Common myeloid progenitor, CD34-positive (primary cell): ENCODE measurements around the gene INO80.
"Not testable (repeated sequence)": the region's sequence is repeated elsewhere in the genome, so short reads cannot be mapped to it uniquely, and the experiment has no call there.

Experiments
- CTCF ChIA-PET: fragments of 350-600 bp; sonication (Branson Sonifier 250); formaldehyde crosslinking; loops from one replicate; lab custom pipeline; 2021; ENCODE audit warnings: antibody characterized with exemption; lab: Charles Lee
- POLR2A ChIA-PET: fragments of 350-600 bp; sonication (Branson Sonifier 250); formaldehyde crosslinking; loops from one replicate; lab custom pipeline; 2021; ENCODE audit warnings: antibody characterized with exemption; lab: Charles Lee
- DNase-seq, 3 donors: peaks; one replicate each; pipeline versions ENCODE4 v3.0.0 to v3.0.0-alpha.2; 2013
- H3K27ac ChIP-seq, 2 experiments: 1 replicate in 1 of 2; 2 replicates in 1 of 2; pipeline ENCODE4 v1.7.0; 2013; ENCODE audit warnings: inconsistent platforms in 2 of 2, low read length in 2 of 2, mild to moderate bottlenecking in 2 of 2, low read depth in 1 of 2, moderate library complexity in 1 of 2; ENCODE audit not compliant: severe bottlenecking in 2 of 2, insufficient read depth in 1 of 2, poor library complexity in 1 of 2
- H3K27me3 ChIP-seq, 5 experiments: replicated peaks in 2 of 5; 1 replicate in 3 of 5; 2 replicates in 2 of 5; pipeline versions ENCODE4 v1.6.1 to v1.7.0; 2013; ENCODE audit warnings: low read length in 4 of 5, mild to moderate bottlenecking in 2 of 5, moderate library complexity in 2 of 5, inconsistent platforms in 1 of 5; ENCODE audit not compliant: insufficient read depth in 5 of 5, control insufficient read depth in 4 of 5
- H3K36me3 ChIP-seq, 4 experiments: 1 replicate in 2 of 4; 2 replicates in 2 of 4; pipeline versions ENCODE4 v1.6.1 to v1.7.0; 2013; ENCODE audit warnings: low read length in 3 of 4, control low read depth in 1 of 4, mild to moderate bottlenecking in 1 of 4; ENCODE audit not compliant: control insufficient read depth in 4 of 4, insufficient read depth in 4 of 4
- H3K4me1 ChIP-seq, 4 experiments: 1 replicate in 3 of 4; 2 replicates in 1 of 4; pipeline versions ENCODE4 v1.6.1 to v1.7.1; 2013; ENCODE audit warnings: low read length in 3 of 4, mild to moderate bottlenecking in 3 of 4, control low read depth in 1 of 4, inconsistent platforms in 1 of 4, moderate library complexity in 1 of 4; ENCODE audit not compliant: control insufficient read depth in 4 of 4, insufficient read depth in 4 of 4; ENCODE audit errors: control extremely low read depth in 1 of 4
- H3K4me3 ChIP-seq, 7 experiments: 1 replicate in 4 of 7; 2 replicates in 3 of 7; pipeline versions ENCODE4 v1.5.1 to v1.7.0; 2013; ENCODE audit warnings: mild to moderate bottlenecking in 7 of 7, low read length in 6 of 7, moderate library complexity in 6 of 7, inconsistent platforms in 2 of 7, low read depth in 2 of 7, control low read depth in 1 of 7; ENCODE audit not compliant: insufficient read depth in 4 of 7, control insufficient read depth in 1 of 7; ENCODE audit errors: extremely low read depth in 1 of 7
- H3K9me3 ChIP-seq, 5 experiments: 1 replicate in 4 of 5; 2 replicates in 1 of 5; pipeline versions ENCODE4 v1.6.1 to v1.7.1; 2013; ENCODE audit warnings: low read length in 4 of 5, mild to moderate bottlenecking in 2 of 5, inconsistent platforms in 1 of 5, low read depth in 1 of 5, moderate library complexity in 1 of 5; ENCODE audit not compliant: control insufficient read depth in 4 of 5, insufficient read depth in 2 of 5; ENCODE audit errors: control extremely low read depth in 1 of 5
- WGBS: methylation state at CpG from one replicate; pipeline ENCODE4 v1.1.5; 2013; ENCODE audit not compliant: insufficient coverage; 5-methylcytosine and 5-hydroxymethylcytosine counted together

Gene INO80

DNA sequence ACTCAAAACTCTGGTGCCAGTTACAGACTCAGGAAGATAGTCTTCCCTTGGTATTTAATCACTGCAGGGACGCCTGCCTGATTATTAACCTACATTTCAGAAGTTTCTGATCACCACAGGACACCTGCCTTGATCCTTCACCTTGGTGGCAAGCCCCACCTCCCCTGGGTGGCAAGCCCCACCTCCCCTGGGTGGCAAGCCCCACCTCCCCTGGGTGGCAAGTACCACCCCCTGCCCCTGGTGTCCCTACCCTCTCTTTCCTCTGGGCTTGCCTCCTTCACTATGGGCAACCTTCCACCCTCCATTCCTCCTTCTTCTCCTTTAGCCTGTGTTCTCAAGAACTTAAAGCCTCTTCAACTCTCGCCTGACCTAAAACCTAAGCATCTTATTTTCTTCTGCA, 16.0 kb upstream of the INO80 start:
- H3K9me3 ChIP-seq, DNase-seq, CTCF ChIA-PET, H3K27me3 ChIP-seq, POLR2A ChIA-PET, H3K4me3 ChIP-seq, H3K36me3 ChIP-seq, H3K27ac ChIP-seq, H3K4me1 ChIP-seq: not testable (repeated sequence)
- WGBS = 100% methylated on average over 2 of the region's 2 CpGs

DNA sequence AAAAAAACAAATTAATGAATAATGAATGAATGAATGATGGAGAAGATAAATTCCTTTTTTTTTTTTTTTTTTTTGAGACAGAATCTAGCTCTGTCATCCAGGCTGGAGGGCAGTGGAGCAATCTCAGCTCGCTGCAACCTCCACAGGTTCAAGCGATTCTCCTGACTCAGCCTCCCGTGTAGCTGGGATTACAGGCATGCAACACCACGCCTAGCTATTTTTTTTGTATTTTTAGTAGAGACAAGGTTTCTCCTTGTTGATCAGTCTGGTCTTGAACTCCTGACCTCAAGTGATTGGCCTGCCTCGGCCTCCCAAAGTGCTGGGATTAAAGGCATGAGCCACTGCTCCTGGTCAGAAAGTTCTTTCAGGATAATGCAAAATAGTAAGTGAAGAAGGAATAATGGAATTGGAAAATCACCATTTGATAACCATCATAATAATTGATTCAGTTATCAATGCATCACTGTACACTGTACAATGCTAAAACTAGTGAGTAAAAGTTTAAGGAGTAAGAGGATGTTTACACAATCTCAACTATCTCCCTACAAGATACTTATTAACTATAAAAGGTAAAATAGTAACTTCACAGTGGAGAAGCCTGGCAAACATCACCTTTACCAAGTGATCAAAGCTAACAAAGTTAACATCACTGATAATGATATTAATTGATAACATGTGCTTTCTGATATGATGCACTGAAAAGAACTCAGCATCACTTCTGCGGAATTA, 12.3 kb upstream of the INO80 start:
- POLR2A ChIA-PET = no interaction called here

GRCh38 chr15:41125931-41126642, 10.0 kb upstream of the INO80 start:
- H3K4me1 ChIP-seq = no peaks in the 10 kb centered on the region
- ChIA-PET POLR2A (interaction anchor here (0.6 kb wide), 1 partner anchor 85 kb away, joined by 3 read pairs; no protein-coding TSS in a partner anchor), CTCF (interaction anchor here (0.8 to 0.9 kb wide), 2 partner anchors 43 to 53 kb away, joined by 3 read pairs; no protein-coding TSS in a partner anchor)
- H3K36me3 ChIP-seq = no peaks in the 10 kb centered on the region
- no peak overlapping the region for H3K4me3 ChIP-seq
- peaks cover 0 to 3% (median 0%) of the 10 kb centered on the region in 5 experiments for H3K9me3 ChIP-seq
- 93% methylated on average over 3 of the region's 4 CpGs for WGBS
- DNase-seq = no peak
- no peak overlapping the region for H3K27ac ChIP-seq
- H3K27me3 ChIP-seq = no peaks in the 10 kb centered on the region

More for the DNA sequence above, 12.3 kb upstream of the INO80 start:
- Histone ChIP-seq H3K27me3 (no peaks in the 10 kb centered on the region), H3K4me3 (no peak overlapping the region), H3K27ac (no peak overlapping the region), H3K4me1 (no peaks in the 10 kb centered on the region), H3K36me3 (no peaks in the 10 kb centered on the region), H3K9me3 (peaks cover 0 to 4% (median 0%) of the 10 kb centered on the region in 5 experiments)
- 100% methylated on average over 3 of the region's 6 CpGs for WGBS
- CTCF ChIA-PET = interaction anchor here (1.1 kb wide), 1 partner anchor 12 kb away, joined by 3 read pairs; the partner anchor contains the start of gene INO80
- no peak for DNase-seq

GRCh38 chr15:41125063-41125669, 9.1 kb upstream of the INO80 start:
- Histone ChIP-seq H3K4me3 (no peak overlapping the region), H3K9me3 (peaks cover 0 to 1% (median 0%) of the 10 kb centered on the region in 5 experiments), H3K4me1 (no peaks in the 10 kb centered on the region), H3K27me3 (no peaks in the 10 kb centered on the region), H3K36me3 (no peaks in the 10 kb centered on the region), H3K27ac (no peak overlapping the region)
- no peak for DNase-seq
- ChIA-PET CTCF (no interaction called here), POLR2A (no interaction called here)
- WGBS = 100% methylated on average over 1 of the region's 1 CpG

GRCh38 chr15:41124058-41124457, 8.0 kb upstream of the INO80 start:
- H3K4me1 ChIP-seq = no peaks in the 10 kb centered on the region
- H3K36me3 ChIP-seq = no peaks in the 10 kb centered on the region
- 100% methylated on average over 4 of the region's 5 CpGs for WGBS
- no peak overlapping the region for H3K27ac ChIP-seq
- no peaks in the 10 kb centered on the region for H3K9me3 ChIP-seq
- no peaks in the 10 kb centered on the region for H3K27me3 ChIP-seq
- DNase-seq = no peak
- ChIA-PET POLR2A (no interaction called here), CTCF (no interaction called here)
- no peak overlapping the region for H3K4me3 ChIP-seq

GRCh38 chr15:41122849-41123248, 6.8 kb upstream of the INO80 start:
- ChIA-PET POLR2A (no interaction called here), CTCF (no interaction called here)
- H3K27me3 ChIP-seq = no peaks in the 10 kb centered on the region
- no CpG with 5 or more reads among the region's 2 CpGs for WGBS
- H3K4me1 ChIP-seq = no peaks in the 10 kb centered on the region
- H3K4me3 ChIP-seq = no peak overlapping the region
- H3K36me3 ChIP-seq = no peaks in the 10 kb centered on the region
- no peak overlapping the region for H3K27ac ChIP-seq
- H3K9me3 ChIP-seq = no peaks in the 10 kb centered on the region
- no peak for DNase-seq

- CTCF ChIA-PET = no interaction called here
- H3K27ac ChIP-seq = no peak overlapping the region
- DNase-seq = no peak
- H3K4me3 ChIP-seq = no peak overlapping the region
- H3K9me3 ChIP-seq = no peaks in the 10 kb centered on the region
- H3K4me1 ChIP-seq = peaks cover 0 to 3% (median 2%) of the 10 kb centered on the region in 4 experiments
- WGBS = 100% methylated on average over 2 of the region's 5 CpGs
- POLR2A ChIA-PET = no interaction called here
- no peaks in the 10 kb centered on the region for H3K27me3 ChIP-seq
- no peaks in the 10 kb centered on the region for H3K36me3 ChIP-seq
Measured at GRCh38 chr15:41121951-41122350, 5.9 kb upstream of the INO80 start.
